ENCODE measurements around the gene GTF2B.
"Not testable (repeated sequence)": the region's sequence is repeated elsewhere in the genome, so short reads cannot be mapped to it uniquely, and the experiment has no call there.

GTF2B gene

GRCh38 chr1:88885933-88886332 lies 5.4 kb downstream of the GTF2B start:
- no peak for DNase-seq (ENCODE audit: low read depth in 1 of 2, low spot score in 1 of 2)

DNA sequence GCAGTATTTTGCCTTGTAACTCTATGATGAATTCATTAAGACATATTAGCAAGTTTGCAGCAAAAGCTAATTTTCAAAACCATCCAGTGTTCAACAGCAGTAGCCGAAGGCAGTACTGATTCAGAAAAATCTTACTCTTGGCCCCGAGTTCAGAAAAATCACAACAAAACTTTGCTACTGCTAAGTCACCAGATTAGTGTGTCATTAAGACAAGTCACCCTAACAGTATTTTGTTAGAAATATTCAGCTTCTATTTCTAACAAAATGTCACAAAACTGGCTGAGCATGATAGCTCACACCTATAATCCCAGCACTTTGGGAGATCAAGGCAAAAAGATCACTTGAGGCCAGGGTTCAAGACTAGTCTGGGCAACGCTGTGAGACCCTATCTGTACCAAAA lies 8.2 kb downstream of the GTF2B start:
- DNase-seq (ENCODE audit: low read depth in 1 of 2, low spot score in 1 of 2), result no peak

GRCh38 chr1:88880717-88881116 lies 10.7 kb downstream of the GTF2B start:
- not testable (repeated sequence) for DNase-seq (ENCODE audit: low read depth in 1 of 2, low spot score in 1 of 2)

- DNase-seq (ENCODE audit: low read depth in 1 of 2, low spot score in 1 of 2), result no peak
Measured at GRCh38 chr1:88878731-88879130, 12.6 kb downstream of the GTF2B start.

DNA sequence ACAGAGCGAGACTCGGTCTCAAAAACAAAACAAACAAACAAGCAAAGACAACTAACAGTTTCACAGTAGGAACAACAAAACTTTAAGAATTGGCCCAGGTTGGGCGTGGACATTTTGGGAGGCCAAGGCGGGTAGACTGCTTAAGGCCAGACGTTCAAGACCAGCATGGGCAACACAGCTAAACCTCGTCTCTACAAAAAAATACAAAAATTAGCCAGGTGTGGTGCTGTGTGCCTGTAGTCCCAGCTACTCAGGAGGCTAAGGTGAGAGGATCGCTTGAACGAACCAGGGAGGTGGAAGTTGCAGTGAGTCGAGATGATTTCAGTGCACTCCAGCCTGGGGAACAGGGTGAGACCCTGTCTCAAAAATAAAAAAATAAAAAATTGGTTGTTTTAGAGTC lies 13.5 kb downstream of the GTF2B start:
- no peak for DNase-seq (ENCODE audit: low read depth in 1 of 2, low spot score in 1 of 2)

GRCh38 chr1:88877382-88877825 lies 14.0 kb downstream of the GTF2B start:
- DNase-seq (ENCODE audit: low read depth in 1 of 2, low spot score in 1 of 2), result no peak

GRCh38 chr1:88876573-88877365 lies 14.6 kb downstream of the GTF2B start:
- no peak for DNase-seq (ENCODE audit: low read depth in 1 of 2, low spot score in 1 of 2)

DNA sequence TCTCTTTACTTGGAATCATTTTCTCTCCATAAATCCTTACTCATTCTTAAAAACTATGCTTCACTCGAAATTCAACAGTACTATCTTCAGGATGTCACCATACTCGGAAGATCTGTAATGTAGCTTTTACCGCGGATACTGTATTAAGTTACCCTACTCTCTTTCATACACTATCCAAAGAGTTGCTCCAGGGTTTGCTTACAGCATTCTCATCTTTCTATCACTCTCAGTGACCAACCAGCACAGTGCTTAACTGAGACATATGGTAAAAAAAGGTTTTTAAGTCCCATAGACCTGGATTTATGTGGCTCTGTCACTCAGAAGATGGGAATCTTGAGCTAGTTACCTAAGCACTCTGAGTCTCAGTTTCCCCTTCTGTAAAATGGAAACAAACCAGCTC lies 15.8 kb downstream of the GTF2B start:
- DNase-seq (ENCODE audit: low read depth in 1 of 2, low spot score in 1 of 2), result no peak

GRCh38 chr1:88873737-88874349 lies 17.5 kb downstream of the GTF2B start:
- no peak for DNase-seq (ENCODE audit: low read depth in 1 of 2, low spot score in 1 of 2)

DNA sequence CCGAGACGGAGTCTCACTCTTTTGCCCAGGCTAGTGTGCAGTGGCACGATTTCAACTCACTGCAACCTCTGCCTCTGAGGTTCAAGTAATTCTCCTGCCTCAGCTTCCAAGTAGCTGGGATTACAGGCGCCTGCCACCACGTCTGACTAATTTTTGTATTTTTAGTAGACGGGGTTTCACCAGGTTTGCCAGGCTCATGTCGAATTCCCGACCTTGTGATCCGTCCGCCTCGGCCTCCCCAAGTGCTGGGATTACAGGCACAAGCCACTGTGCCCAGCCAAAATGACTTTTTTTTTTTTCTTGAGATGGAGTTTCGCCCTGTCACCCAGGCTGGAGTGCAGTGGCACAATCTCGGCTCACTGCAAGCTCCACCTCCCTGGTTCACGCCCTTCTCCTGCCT lies 21.7 kb downstream of the GTF2B start:
- not testable (repeated sequence) for DNase-seq (ENCODE audit: low read depth in 1 of 2, low spot score in 1 of 2)

DNA sequence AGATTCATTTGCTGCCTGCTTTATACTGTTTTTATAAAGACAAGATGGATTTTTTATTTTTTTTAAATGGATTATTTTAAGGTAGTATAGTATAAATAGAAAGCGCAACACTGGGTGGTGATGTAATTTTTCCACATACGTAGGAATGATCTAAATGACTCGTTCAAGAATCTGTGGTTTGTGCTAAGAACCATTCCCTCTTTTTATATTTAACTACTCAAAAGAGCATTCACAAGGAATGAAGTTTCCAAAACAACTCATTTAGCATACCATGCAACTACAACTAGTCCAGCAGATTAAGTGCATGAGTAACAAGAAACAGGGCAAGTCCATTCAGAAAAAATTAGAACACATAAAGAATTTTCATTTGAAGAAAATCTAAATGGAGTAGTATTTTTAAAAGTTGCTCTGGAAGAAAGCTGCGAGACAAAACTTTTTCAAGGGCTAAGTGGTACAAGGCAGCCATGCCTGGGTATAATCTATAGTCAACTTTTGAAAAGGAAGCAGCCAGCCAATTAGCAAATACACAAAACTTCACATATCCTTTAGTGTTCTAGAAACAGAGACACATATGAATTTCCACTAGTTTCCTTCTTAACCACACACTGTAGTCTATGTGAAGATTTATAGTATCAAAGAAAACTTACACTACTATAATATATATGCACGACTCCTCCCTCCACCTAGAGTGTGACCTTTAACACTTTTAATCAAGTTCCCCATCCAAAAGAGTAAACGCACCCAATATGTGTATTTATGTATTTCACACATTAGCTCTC lies 23.4 kb downstream of the GTF2B start:
- DNase-seq (ENCODE audit: low read depth in 1 of 2, low spot score in 1 of 2), result no peak

DNA sequence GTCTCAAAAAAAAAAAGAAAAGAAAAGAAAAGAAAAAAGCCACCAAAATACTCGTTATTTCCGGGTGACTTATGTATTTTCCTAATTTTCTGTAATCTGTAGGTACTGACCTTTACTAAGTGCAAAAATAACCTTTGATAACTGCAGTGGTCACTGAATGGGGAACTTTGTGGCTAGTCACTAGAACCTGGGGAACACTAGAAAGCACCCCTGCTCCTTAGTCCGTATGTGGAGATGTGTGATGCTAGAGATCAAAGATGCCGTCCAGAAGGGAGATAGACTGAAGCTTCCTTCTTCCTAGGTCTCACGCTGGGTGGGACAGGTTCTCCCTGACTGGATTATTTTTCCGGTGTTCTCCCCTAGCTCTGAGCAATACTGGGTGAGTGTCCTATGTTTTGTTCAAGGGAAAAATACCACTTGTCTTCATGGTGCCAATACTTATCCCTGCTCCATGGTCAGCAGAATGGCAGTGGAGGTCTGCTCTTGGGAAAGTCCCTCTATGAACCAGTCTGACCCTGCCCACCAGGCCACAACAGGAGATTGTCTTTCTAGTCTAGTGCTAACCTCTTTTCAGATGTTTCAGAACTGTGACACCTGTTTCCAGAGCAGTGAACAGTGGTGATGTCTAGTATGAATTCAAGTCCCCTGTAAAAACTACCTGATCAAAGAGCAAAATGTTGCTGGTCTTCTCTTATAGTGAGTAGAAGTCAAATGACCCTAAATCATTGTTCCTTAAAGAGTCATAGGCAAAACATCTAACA lies 39.9 kb downstream of the GTF2B start:
- no peak for DNase-seq (ENCODE audit: low read depth in 1 of 2, low spot score in 1 of 2)

DNA sequence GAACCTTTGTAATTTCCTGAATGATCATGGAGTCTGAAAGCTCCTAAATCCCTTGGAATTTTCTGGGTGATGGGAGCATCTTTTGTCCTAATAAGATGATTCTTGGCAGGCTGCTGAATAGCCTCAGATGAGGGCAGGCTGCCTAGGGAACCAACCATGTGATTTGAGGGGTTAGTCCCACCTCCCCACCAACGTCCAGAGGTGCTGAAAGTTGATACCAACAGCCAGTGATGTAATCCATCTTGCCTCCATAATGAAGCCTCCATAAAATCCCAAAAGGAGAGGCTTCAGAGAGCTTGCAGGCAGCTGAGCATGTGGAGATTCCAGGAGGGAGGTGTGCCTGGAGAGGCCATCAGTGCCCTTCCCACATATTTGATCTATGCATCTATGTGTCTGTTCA lies 43.7 kb downstream of the GTF2B start:
- no peak for DNase-seq (ENCODE audit: low read depth in 1 of 2, low spot score in 1 of 2)

- DNase-seq (ENCODE audit: low read depth in 1 of 2, low spot score in 1 of 2), result no peak
Measured at GRCh38 chr1:88825721-88826120, 65.6 kb downstream of the GTF2B start.

DNA sequence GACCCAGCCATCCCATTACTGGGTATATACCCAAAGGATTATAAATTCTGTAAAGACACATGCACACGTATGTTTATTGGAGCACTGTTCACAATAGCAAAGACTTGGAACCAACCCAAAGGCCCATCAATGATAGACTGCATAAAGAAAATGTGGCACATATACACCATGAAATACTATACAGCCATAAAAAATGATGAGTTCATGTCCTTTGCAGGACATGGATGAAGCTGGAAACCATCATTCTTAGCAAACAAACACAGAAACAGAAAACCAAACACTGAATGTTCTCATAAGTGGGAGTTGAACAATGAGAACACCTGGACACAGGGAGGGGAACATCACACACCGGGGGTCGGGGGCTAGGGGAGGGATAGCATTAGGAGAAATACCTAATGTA lies 71.7 kb downstream of the GTF2B start:
- DNase-seq (ENCODE audit: low read depth in 1 of 2, low spot score in 1 of 2), result not testable (repeated sequence)

DNA sequence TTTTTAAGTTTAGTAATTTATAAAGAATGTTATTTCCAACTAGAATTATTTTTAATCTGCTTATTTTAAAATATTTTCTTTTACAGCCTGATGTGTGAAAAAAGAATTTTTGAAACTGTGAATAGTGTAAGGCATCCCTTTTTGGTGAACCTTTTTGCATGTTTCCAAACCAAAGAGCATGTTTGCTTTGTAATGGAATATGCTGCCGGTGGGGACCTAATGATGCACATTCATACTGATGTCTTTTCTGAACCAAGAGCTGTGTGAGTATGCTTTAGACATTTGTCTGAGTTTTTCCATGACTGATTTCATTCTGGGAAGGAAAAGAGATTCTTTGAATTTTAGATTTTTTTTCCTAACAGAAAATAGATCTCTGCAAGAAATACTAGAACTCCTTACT lies 77.9 kb downstream of the GTF2B start:
- DNase-seq (ENCODE audit: low read depth in 1 of 2, low spot score in 1 of 2), result no peak

DNA sequence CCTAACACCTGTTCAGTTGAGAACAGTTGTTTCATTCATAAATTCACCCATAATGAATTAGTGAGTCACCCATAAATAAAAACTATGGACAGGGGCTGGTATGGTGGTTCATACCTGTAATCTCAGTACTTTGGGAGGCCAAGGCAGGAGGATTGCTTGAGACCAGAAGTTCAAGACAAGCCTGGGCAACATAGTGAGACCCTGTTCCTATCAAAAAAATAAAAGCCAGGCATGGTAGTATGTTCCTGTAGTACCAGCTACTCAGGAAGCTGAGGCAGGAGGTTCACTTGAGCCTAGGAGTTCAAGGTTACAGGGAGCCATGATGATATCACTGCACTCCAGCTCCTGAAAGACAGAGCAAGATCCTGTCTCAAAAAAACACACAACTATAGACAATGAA lies 79.0 kb downstream of the GTF2B start:
- DNase-seq (ENCODE audit: low read depth in 1 of 2, low spot score in 1 of 2), result no peak

- DNase-seq (ENCODE audit: low read depth in 1 of 2, low spot score in 1 of 2), result no peak
Measured at GRCh38 chr1:88803444-88803843, 87.9 kb downstream of the GTF2B start.

- DNase-seq (ENCODE audit: low read depth in 1 of 2, low spot score in 1 of 2), result no peak
Measured at GRCh38 chr1:88802950-88803349, 88.4 kb downstream of the GTF2B start.
